H9 (cell line): Measurements from ENCODE around the gene ZNF483. TPM values are rescaled to one million over a fixed set of nuclear protein-coding genes. Genes with fewer than 3 reads are reported as not detected.

Experiments
- DNase-seq: peaks from one replicate; pipeline ENCODE4 v3.0.0-alpha.2; 2017
- H2AFZ ChIP-seq: one replicate; pipeline ENCODE4 v1.6.1; 2013; ENCODE audit warnings: mild to moderate bottlenecking, low read length, control low read depth, moderate library complexity
- H2AK5ac ChIP-seq: 2 replicates; pipeline ENCODE4 v1.6.1; 2013; ENCODE audit warnings: low read length, control low read depth, mixed read lengths; ENCODE audit not compliant: insufficient read length
- H2BK120ac ChIP-seq: one replicate; pipeline ENCODE4 v1.6.1; 2013; ENCODE audit warnings: low read depth, mild to moderate bottlenecking, low read length, control low read depth, inconsistent platforms; ENCODE audit not compliant: poor library complexity, severe bottlenecking
- H2BK12ac ChIP-seq: 2 replicates; pipeline ENCODE4 v1.6.1; 2013; ENCODE audit warnings: low read length, control low read depth, mixed read lengths, low read depth; ENCODE audit not compliant: insufficient read length
- H2BK15ac ChIP-seq: 2 replicates; pipeline ENCODE4 v1.6.1; 2013; ENCODE audit warnings: low read depth, low read length, control low read depth
- H2BK20ac ChIP-seq: one replicate; pipeline ENCODE4 v1.6.1; 2013; ENCODE audit warnings: low read depth, mild to moderate bottlenecking, low read length, control low read depth, inconsistent platforms; ENCODE audit not compliant: poor library complexity, severe bottlenecking
- H2BK5ac ChIP-seq: 2 replicates; pipeline ENCODE4 v1.6.1; 2013; ENCODE audit warnings: low read length, control low read depth, mixed read lengths; ENCODE audit not compliant: insufficient read length
- H3K14ac ChIP-seq: 2 replicates; pipeline ENCODE4 v1.6.1; 2013; ENCODE audit warnings: low read length, control low read depth; ENCODE audit not compliant: insufficient read depth
- H3K18ac ChIP-seq: 2 replicates; pipeline ENCODE4 v1.6.1; 2013; ENCODE audit warnings: low read depth, mild to moderate bottlenecking, mixed read lengths, low read length, control low read depth; ENCODE audit not compliant: insufficient read length
- H3K23ac ChIP-seq: 2 replicates; pipeline ENCODE4 v1.6.1; 2013; ENCODE audit warnings: low read length, control low read depth, mixed read lengths, low read depth; ENCODE audit not compliant: insufficient read length
- H3K23me2 ChIP-seq: 2 replicates; pipeline ENCODE4 v1.6.1; 2013; ENCODE audit warnings: low read depth, mild to moderate bottlenecking, mixed read lengths, low read length, control low read depth; ENCODE audit not compliant: insufficient read length, poor library complexity, severe bottlenecking
- H3K27ac ChIP-seq: 2 replicates; pipeline ENCODE4 v1.5.1; 2013; ENCODE audit warnings: low read length, control low read depth, mixed read lengths, low read depth; ENCODE audit not compliant: insufficient read length
- H3K27me3 ChIP-seq: 2 replicates; pipeline ENCODE4 v1.6.1; 2013; ENCODE audit warnings: low read length, control low read depth, inconsistent platforms; ENCODE audit not compliant: insufficient read depth
- H3K4ac ChIP-seq: 2 replicates; pipeline ENCODE4 v1.6.1; 2013; ENCODE audit warnings: low read depth, mild to moderate bottlenecking, control low read depth, inconsistent platforms, low read length, moderate library complexity
- H3K4me1 ChIP-seq: 2 replicates; pipeline ENCODE4 v1.6.1; 2013; ENCODE audit warnings: low read length, control low read depth, inconsistent platforms; ENCODE audit not compliant: insufficient read depth
- H3K4me2 ChIP-seq: 2 replicates; pipeline ENCODE4 v1.6.1; 2013; ENCODE audit warnings: low read length, control low read depth, mixed read lengths; ENCODE audit not compliant: insufficient read length, insufficient read depth
- H3K56ac ChIP-seq: 2 replicates; pipeline ENCODE4 v1.6.1; 2013; ENCODE audit warnings: low read depth, mild to moderate bottlenecking, mixed read lengths, low read length, control low read depth; ENCODE audit not compliant: insufficient read length
- H3K79me1 ChIP-seq: 2 replicates; pipeline ENCODE4 v1.6.1; 2013; ENCODE audit warnings: low read depth, mild to moderate bottlenecking, moderate library complexity, low read length, control low read depth, inconsistent platforms; ENCODE audit not compliant: insufficient read depth, poor library complexity, severe bottlenecking
- H3K79me2 ChIP-seq: 2 replicates; pipeline ENCODE4 v1.6.1; 2013; ENCODE audit warnings: low read length, control low read depth, inconsistent platforms; ENCODE audit not compliant: insufficient read depth
- H3K9ac ChIP-seq: 2 replicates; pipeline ENCODE4 v1.6.1; 2013; ENCODE audit warnings: low read length, control low read depth, mixed read lengths; ENCODE audit not compliant: insufficient read length; ENCODE audit errors: extremely low read depth
- H3K9me3 ChIP-seq: one replicate; pipeline ENCODE4 v1.6.1; 2013; ENCODE audit warnings: low read depth, low read length, inconsistent platforms; ENCODE audit not compliant: control insufficient read depth
- H3T11ph ChIP-seq: one replicate; pipeline ENCODE4 v1.6.1; 2013; ENCODE audit warnings: mild to moderate bottlenecking, low read length, control low read depth, inconsistent platforms
- H4K20me1 ChIP-seq: one replicate; pipeline ENCODE4 v1.6.1; 2013; ENCODE audit not compliant: control insufficient read depth, insufficient read length, insufficient read depth
- H4K5ac ChIP-seq: 2 replicates; pipeline ENCODE4 v1.6.1; 2013; ENCODE audit warnings: low read depth, mild to moderate bottlenecking, mixed read lengths, low read length, control low read depth; ENCODE audit not compliant: insufficient read length
- H4K8ac ChIP-seq: replicated peaks from 2 replicates; pipeline ENCODE4 v1.6.1; 2013; ENCODE audit warnings: low read length, control low read depth, mixed read lengths, low read depth; ENCODE audit not compliant: insufficient read length
- H4K91ac ChIP-seq: 2 replicates; pipeline ENCODE4 v1.6.1; 2013; ENCODE audit warnings: low read depth, mild to moderate bottlenecking, moderate library complexity, mixed read lengths, low read length, control low read depth; ENCODE audit not compliant: insufficient read length
- H3K27ac Mint-ChIP-seq, 3 experiments: 2 replicates in 2 of 3; 3 replicates in 1 of 3; pipeline ENCODE4 v1.8.0; 2020 to 2021; ENCODE audit warnings: mixed read lengths in 3 of 3, mild to moderate bottlenecking in 1 of 3, moderate library complexity in 1 of 3
- H3K27me3 Mint-ChIP-seq: 2 replicates; pipeline ENCODE4 v1.8.0; 2021; ENCODE audit warnings: low read depth, mild to moderate bottlenecking, moderate library complexity, mixed read lengths
- H3K36me3 Mint-ChIP-seq, 3 experiments: 2 replicates in 2 of 3; 3 replicates in 1 of 3; pipeline ENCODE4 v1.8.0; 2020 to 2021; ENCODE audit warnings: low read depth in 3 of 3, mixed read lengths in 3 of 3; ENCODE audit not compliant: insufficient read depth in 1 of 3
- H3K4me1 Mint-ChIP-seq, 2 experiments: 2 replicates each; pipeline ENCODE4 v1.8.0; 2020; ENCODE audit warnings: mixed read lengths in 2 of 2
- H3K4me3 Mint-ChIP-seq, 2 experiments: 2 replicates in 1 of 2; 3 replicates in 1 of 2; pipeline ENCODE4 v1.8.0; 2020 to 2021; ENCODE audit warnings: mild to moderate bottlenecking in 2 of 2, mixed read lengths in 2 of 2, moderate library complexity in 1 of 2
- H3K9me3 Mint-ChIP-seq, 2 experiments: 2 replicates in 1 of 2; 3 replicates in 1 of 2; pipeline ENCODE4 v1.8.0; 2020; ENCODE audit warnings: mild to moderate bottlenecking in 2 of 2, mixed read lengths in 2 of 2, moderate library complexity in 1 of 2
- CTCF ChIP-seq: fragments of 200-600 bp; sonication (generic); conservative IDR thresholded peaks from 3 replicates; pipeline ENCODE4 v1.8.0; 2021; ENCODE audit warnings: antibody characterized with exemption, mild to moderate bottlenecking
- WGBS: extraction: QIAGEN DNeasy Blood & Tissue Kit; methylation state at CpG from one replicate; pipeline ENCODE4 v1.1.7; 2013; ENCODE audit warnings: missing lambda C conversion rate, low lambda C conversion rate, mixed read lengths; ENCODE audit not compliant: insufficient read length; ENCODE audit errors: extremely low coverage; 5-methylcytosine and 5-hydroxymethylcytosine counted together
- total RNA-seq: library from RNA; stranded (reverse); gene quantifications from 2 replicates; pipeline ENCODE4 v1.2.1, GENCODE V29; 2021

The ZNF483 gene
- total RNA-seq, 1 experiment from 2014 or later = 48.1 TPM

GRCh38 chr9:111610149-111610548 lies 85.2 kb downstream of the ZNF483 start:
- Mint-ChIP-seq H3K4me3 (no peak overlapping the region), H3K4me1 (no peaks in the 10 kb centered on the region), H3K36me3 (no peaks in the 10 kb centered on the region), H3K9me3 (no peaks in the 10 kb centered on the region; a peak in 1 of 5 replicates), H3K27me3 (peaks cover 3% of the 10 kb centered on the region; the same call in 1 of the 2 replicates), H3K27ac (no peak overlapping the region)
- H3K27me3 ChIP-seq = no peaks in the 10 kb centered on the region
- H3T11ph ChIP-seq = no peak overlapping the region
- no peak for TF ChIP-seq CTCF
- no peak overlapping the region for H2BK20ac ChIP-seq
- H3K23me2 ChIP-seq = peaks cover 2% of the 10 kb centered on the region
- H3K4me1 ChIP-seq = no peaks in the 10 kb centered on the region; the same call in 1 of the 2 replicates
- H3K79me1 ChIP-seq = no peaks in the 10 kb centered on the region
- no peak overlapping the region for H2BK5ac ChIP-seq
- H3K4ac ChIP-seq = no peak overlapping the region
- no peaks in the 10 kb centered on the region for H3K79me2 ChIP-seq
- no peak overlapping the region for H3K23ac ChIP-seq
- H3K4me2 ChIP-seq = no peak overlapping the region
- no peaks in the 10 kb centered on the region for H3K9me3 ChIP-seq
- no peak overlapping the region for H2BK120ac ChIP-seq
- H4K5ac ChIP-seq = no peak overlapping the region
- H3K56ac ChIP-seq = no peak overlapping the region
- WGBS = no CpG with 5 or more reads among the region's 5 CpGs
- H3K27ac ChIP-seq = no peak overlapping the region
- H2BK12ac ChIP-seq = no peak overlapping the region
- no peak overlapping the region for H3K9ac ChIP-seq
- H2AK5ac ChIP-seq = no peak overlapping the region
- H4K8ac ChIP-seq = no peak overlapping the region
- no peak overlapping the region for H2AFZ ChIP-seq
- no peak for DNase-seq
- H3K18ac ChIP-seq = no peak overlapping the region
- no peak overlapping the region for H3K14ac ChIP-seq
- H4K20me1 ChIP-seq = no peaks in the 10 kb centered on the region
- H4K91ac ChIP-seq = no peak overlapping the region
- H2BK15ac ChIP-seq = no peak overlapping the region
